Astrocyte (in vitro differentiated cells and primary cell): ENCODE measurements around the gene ARHGDIA.

Experiments
- CTCF ChIP-seq: IDR thresholded peaks from 2 replicates; pipeline ENCODE4 v1.5.1; 2011; ENCODE audit warnings: low read depth, mild to moderate bottlenecking, inconsistent platforms, low read length, moderate library complexity; ENCODE audit not compliant: insufficient read depth
- EZH2 ChIP-seq: IDR thresholded peaks from 2 replicates; pipeline ENCODE4 v1.6.1; 2012; ENCODE audit warnings: mild to moderate bottlenecking, low read length, inconsistent platforms; ENCODE audit not compliant: insufficient read depth

GRCh38 chr17:81877569-81877968 lies 6.4 kb upstream of the ARHGDIA start:
- TF ChIP-seq CTCF (no peak), EZH2 (no peak)
